OCI-LY3 (cell line): Measurements from ENCODE around the gene KLRG1.

Experiments used
- H2AFZ ChIP-seq: fragments of 200-600, 300-600 bp; shearing (Covaris generic); 2 replicates; pipeline ENCODE4 v1.6.0; 2014; ENCODE audit warnings: antibody characterized with exemption, low read depth, low read length
- H3K27ac ChIP-seq: fragments of 200-600, 300-600 bp; sonication (generic); 2 replicates; pipeline ENCODE4 v1.5.1; 2014; ENCODE audit warnings: mild to moderate bottlenecking, low read length, moderate library complexity, mixed read lengths
- H3K27me3 ChIP-seq: fragments of 200-600, 300-600 bp; sonication (generic); 2 replicates; pipeline ENCODE4 v1.6.1; 2014; ENCODE audit warnings: low read depth, low read length, mixed read lengths
- H3K36me3 ChIP-seq: fragments of 200-600, 300-600 bp; sonication (generic); replicated peaks from 2 replicates; pipeline ENCODE3; 2014; ENCODE audit warnings: low read depth, low read length, mixed read lengths
- H3K4me1 ChIP-seq: fragments of 300-600, 200-600 bp; sonication (generic); 2 replicates; pipeline ENCODE4 v1.6.1; 2014; ENCODE audit warnings: low read length, mixed read lengths
- H3K4me2 ChIP-seq: fragments of 200-600, 300-600 bp; sonication (generic); 2 replicates; pipeline ENCODE4 v1.6.1; 2014; ENCODE audit warnings: low read length, mixed read lengths
- H3K4me3 ChIP-seq: fragments of 300-600, 200-600 bp; sonication (generic); 2 replicates; pipeline ENCODE4 v1.5.1; 2014; ENCODE audit warnings: antibody characterized with exemption, mild to moderate bottlenecking, low read length, moderate library complexity
- H3K79me2 ChIP-seq: fragments of 300-600, 200-600 bp; shearing (Covaris generic); 2 replicates; pipeline ENCODE4 v1.6.1; 2014; ENCODE audit warnings: mild to moderate bottlenecking, low read length, mixed read lengths
- H3K9ac ChIP-seq: fragments of 300-600, 200-600 bp; shearing (Covaris generic); 2 replicates; pipeline ENCODE4 v1.6.0; 2014; ENCODE audit warnings: mild to moderate bottlenecking, low read length, moderate library complexity
- H3K9me3 ChIP-seq: fragments of 200-600, 300-600 bp; shearing (Covaris generic); 2 replicates; pipeline ENCODE4 v1.6.1; 2014; ENCODE audit warnings: low read length, mixed read lengths; ENCODE audit not compliant: insufficient read depth
- H4K20me1 ChIP-seq: fragments of 200-600, 300-600 bp; sonication (generic); 2 replicates; pipeline ENCODE4 v1.6.1; 2016; ENCODE audit warnings: low read length, mixed read lengths; ENCODE audit not compliant: insufficient read depth
- EZH2phosphoT487 ChIP-seq: fragments of 200-600 bp; shearing (Covaris generic); IDR thresholded peaks from 2 replicates; pipeline ENCODE4 v1.6.1; 2018; ENCODE audit warnings: antibody characterized with exemption, mixed run types, low read depth
- TF ChIP-seq, protein P1 (sequence below): fragments of 200-600, 300-600 bp; sonication (generic); IDR thresholded peaks from 2 replicates; pipeline ENCODE4 v1.5.1; 2014; ENCODE audit warnings: antibody characterized with exemption, low read length, low read depth

The KLRG1 gene

DNA sequence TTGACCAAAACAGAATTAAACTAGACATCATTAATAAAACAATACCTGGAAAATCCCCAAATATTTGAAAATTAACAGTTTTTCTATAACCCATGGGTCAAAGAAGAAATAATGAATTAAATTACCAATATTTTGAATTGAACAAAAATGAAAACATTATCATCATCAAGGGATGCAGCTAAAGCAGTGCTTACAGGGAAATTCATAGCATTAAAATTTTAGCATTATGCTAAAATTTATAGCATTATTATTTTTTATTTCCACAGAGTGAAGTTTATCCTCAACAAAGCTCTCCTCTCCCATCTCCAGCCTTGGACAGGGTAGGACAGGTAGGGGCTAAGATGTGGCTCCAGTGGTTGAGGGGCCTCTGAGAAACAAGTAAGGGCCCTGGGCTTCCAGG lies 20.6 kb upstream of the KLRG1 start:
- Histone ChIP-seq H2AFZ (no peak overlapping the region), H4K20me1 (no peaks in the 10 kb centered on the region), H3K9ac (no peak overlapping the region), H3K4me1 (no peaks in the 10 kb centered on the region), H3K79me2 (no peaks in the 10 kb centered on the region), H3K9me3 (peaks cover 14% of the 10 kb centered on the region; the same call in 1 of the 2 replicates), H3K27ac (no peak overlapping the region), H3K27me3 (no peaks in the 10 kb centered on the region), H3K4me2 (no peak overlapping the region), H3K36me3 (peaks cover 4% of the 10 kb centered on the region), H3K4me3 (no peak overlapping the region)
- TF ChIP-seq, protein P1, sequence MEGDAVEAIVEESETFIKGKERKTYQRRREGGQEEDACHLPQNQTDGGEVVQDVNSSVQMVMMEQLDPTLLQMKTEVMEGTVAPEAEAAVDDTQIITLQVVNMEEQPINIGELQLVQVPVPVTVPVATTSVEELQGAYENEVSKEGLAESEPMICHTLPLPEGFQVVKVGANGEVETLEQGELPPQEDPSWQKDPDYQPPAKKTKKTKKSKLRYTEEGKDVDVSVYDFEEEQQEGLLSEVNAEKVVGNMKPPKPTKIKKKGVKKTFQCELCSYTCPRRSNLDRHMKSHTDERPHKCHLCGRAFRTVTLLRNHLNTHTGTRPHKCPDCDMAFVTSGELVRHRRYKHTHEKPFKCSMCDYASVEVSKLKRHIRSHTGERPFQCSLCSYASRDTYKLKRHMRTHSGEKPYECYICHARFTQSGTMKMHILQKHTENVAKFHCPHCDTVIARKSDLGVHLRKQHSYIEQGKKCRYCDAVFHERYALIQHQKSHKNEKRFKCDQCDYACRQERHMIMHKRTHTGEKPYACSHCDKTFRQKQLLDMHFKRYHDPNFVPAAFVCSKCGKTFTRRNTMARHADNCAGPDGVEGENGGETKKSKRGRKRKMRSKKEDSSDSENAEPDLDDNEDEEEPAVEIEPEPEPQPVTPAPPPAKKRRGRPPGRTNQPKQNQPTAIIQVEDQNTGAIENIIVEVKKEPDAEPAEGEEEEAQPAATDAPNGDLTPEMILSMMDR: no peak
- no peak for TF ChIP-seq EZH2phosphoT487

DNA sequence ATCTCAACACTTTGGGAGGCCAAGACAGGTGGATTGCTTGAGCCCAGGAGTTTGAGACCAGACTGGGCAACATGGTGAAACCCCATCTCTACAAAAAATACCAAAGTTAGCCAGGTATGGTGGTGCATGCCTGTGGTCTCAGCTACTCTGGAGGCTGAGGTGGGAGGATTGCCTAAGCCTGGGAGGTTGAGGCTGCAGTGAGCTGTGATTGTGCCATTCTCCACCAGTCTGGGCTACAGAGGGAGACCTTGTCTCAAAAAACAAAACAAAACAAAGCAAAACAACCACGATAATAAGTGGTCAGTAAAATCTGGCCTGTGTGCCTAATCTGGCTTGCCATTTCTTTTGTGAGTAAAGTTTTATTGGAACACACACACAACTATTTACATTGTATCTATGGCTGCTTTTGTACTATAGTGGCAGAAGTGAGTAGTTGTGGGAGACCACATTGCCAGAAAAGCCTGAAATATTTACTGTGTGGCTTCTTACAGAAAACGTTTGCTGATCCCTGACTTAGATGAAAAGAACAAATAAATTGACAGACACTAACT lies 19.4 kb upstream of the KLRG1 start:
- no peak overlapping the region for H2AFZ ChIP-seq
- no peaks in the 10 kb centered on the region for H3K27me3 ChIP-seq
- H3K79me2 ChIP-seq: no peaks in the 10 kb centered on the region
- no peak overlapping the region for H3K27ac ChIP-seq
- no peak overlapping the region for H3K4me2 ChIP-seq
- TF ChIP-seq EZH2phosphoT487: no peak
- TF ChIP-seq, protein P1: no peak
- peaks cover 4% of the 10 kb centered on the region for H3K36me3 ChIP-seq
- no peaks in the 10 kb centered on the region for H3K4me1 ChIP-seq
- H3K4me3 ChIP-seq: no peak overlapping the region
- H3K9me3 ChIP-seq: peaks cover 14% of the 10 kb centered on the region; the same call in 1 of the 2 replicates
- no peaks in the 10 kb centered on the region for H4K20me1 ChIP-seq
- no peak overlapping the region for H3K9ac ChIP-seq

DNA sequence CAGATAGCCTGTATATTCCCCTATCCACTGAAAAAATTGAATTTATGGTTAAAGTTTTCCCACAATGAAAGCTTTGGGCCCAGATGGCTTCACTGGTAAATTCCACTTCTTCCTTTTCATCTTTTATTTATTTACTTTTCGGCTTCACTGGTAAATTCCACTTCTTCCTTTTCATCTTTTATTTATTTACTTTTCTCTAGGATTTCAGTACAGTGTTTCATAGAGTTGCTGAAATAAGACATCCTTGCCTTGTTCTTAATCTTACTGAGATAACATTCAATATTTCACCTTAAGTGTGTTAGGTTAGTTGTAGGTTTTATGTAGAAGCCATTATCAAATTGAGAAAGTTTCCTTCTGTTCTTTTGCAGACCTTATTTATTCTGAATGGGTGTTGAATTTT lies 18.9 kb upstream of the KLRG1 start:
- H3K27ac ChIP-seq: no peak overlapping the region

DNA sequence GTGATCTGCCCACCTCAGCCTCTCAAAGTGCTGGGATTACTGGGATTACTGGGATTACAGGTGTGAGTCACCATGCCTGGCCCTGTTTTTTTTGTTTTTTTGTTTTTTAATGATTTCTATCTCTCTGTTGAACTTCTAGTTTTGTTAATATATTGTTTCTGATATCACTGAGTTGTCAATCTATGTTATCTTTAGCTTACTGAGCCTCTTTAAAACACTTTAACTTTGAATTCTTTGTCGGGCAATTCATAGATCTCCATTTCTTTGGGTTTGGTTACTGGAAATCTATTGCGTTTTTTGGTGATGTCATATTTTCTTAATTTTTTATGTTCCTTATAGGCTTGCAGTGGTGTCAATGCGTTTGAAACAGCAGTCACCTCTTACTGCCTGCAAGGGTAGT lies 9.2 kb upstream of the KLRG1 start:
- no peak overlapping the region for H2AFZ ChIP-seq
- peaks cover 12% of the 10 kb centered on the region; the same call in 1 of the 2 replicates for H3K9me3 ChIP-seq
- H3K4me2 ChIP-seq: no peak overlapping the region
- peaks cover 7% of the 10 kb centered on the region for H3K36me3 ChIP-seq
- H3K27ac ChIP-seq: no peak overlapping the region
- H3K27me3 ChIP-seq: no peaks in the 10 kb centered on the region
- H3K4me3 ChIP-seq: no peak overlapping the region
- no peak for TF ChIP-seq EZH2phosphoT487
- TF ChIP-seq, protein P1: no peak
- no peaks in the 10 kb centered on the region for H3K79me2 ChIP-seq
- peaks cover 3% of the 10 kb centered on the region for H3K4me1 ChIP-seq
- H3K9ac ChIP-seq: no peak overlapping the region
- no peaks in the 10 kb centered on the region for H4K20me1 ChIP-seq

More for the DNA sequence above, 18.9 kb upstream of the KLRG1 start:
- H3K9ac ChIP-seq: no peak overlapping the region
- H3K79me2 ChIP-seq: no peaks in the 10 kb centered on the region
- H3K4me1 ChIP-seq: no peaks in the 10 kb centered on the region
- no peak overlapping the region for H2AFZ ChIP-seq
- no peak overlapping the region for H3K4me3 ChIP-seq
- no peaks in the 10 kb centered on the region for H4K20me1 ChIP-seq
- H3K4me2 ChIP-seq: no peak overlapping the region
- TF ChIP-seq EZH2phosphoT487: no peak
- TF ChIP-seq, protein P1: no peak
- H3K9me3 ChIP-seq: peaks cover 14% of the 10 kb centered on the region; the same call in 1 of the 2 replicates
- H3K36me3 ChIP-seq: peaks cover 4% of the 10 kb centered on the region
- no peaks in the 10 kb centered on the region for H3K27me3 ChIP-seq
